GM23338 (cell line): Measurements from ENCODE around the gene ARMC5. TPM values are rescaled to one million over a fixed set of nuclear protein-coding genes. Genes with fewer than 3 reads are reported as not detected.

Experiments used
- ATAC-seq: fragments of 200-7000 bp; cut with Tn5 transposase; 3 replicates; pipeline ENCODE4 v1.9.1; 2020
- DNase-seq: peaks from one replicate; pipeline ENCODE4 v3.0.0-alpha.2; 2015; ENCODE audit warnings: low spot score
- H2AFZ ChIP-seq: fragments of 200-600 bp; sonication (generic); 2 replicates; pipeline ENCODE4 v1.8.0; 2016; ENCODE audit warnings: antibody characterized with exemption, mild to moderate bottlenecking, moderate library complexity
- H3F3A ChIP-seq: fragments of 200-600 bp; sonication (generic); replicated peaks from 2 replicates; pipeline ENCODE4 v1.8.0; 2017; ENCODE audit warnings: antibody characterized with exemption, mixed run types, low read depth
- H3K27ac ChIP-seq: fragments of 200-600 bp; sonication (generic); 2 replicates; pipeline ENCODE4 v1.6.1; 2016; ENCODE audit warnings: low read depth
- H3K27me3 ChIP-seq: fragments of 200-600 bp; sonication (generic); 2 replicates; pipeline ENCODE4 v1.8.0; 2016; ENCODE audit warnings: mild to moderate bottlenecking, mixed run types, moderate library complexity; ENCODE audit not compliant: insufficient read depth
- H3K36me3 ChIP-seq: fragments of 200-600 bp; sonication (generic); 2 replicates; pipeline ENCODE4 v1.8.0; 2016; ENCODE audit warnings: mild to moderate bottlenecking; ENCODE audit not compliant: insufficient read depth
- H3K4me1 ChIP-seq: fragments of 200-600 bp; sonication (generic); 2 replicates; pipeline ENCODE4 v1.8.0; 2016; ENCODE audit warnings: mild to moderate bottlenecking, moderate library complexity; ENCODE audit not compliant: insufficient read depth
- H3K4me2 ChIP-seq: fragments of 200-600 bp; sonication (generic); 2 replicates; pipeline ENCODE4 v1.7.1; 2017; ENCODE audit warnings: mixed run types
- H3K4me3 ChIP-seq: fragments of 200-600 bp; sonication (generic); 2 replicates; pipeline ENCODE4 v1.6.1; 2016; ENCODE audit warnings: mixed run types
- H3K79me2 ChIP-seq: fragments of 200-600 bp; sonication (generic); replicated peaks from 2 replicates; pipeline ENCODE4 v1.8.0; 2017; ENCODE audit warnings: mild to moderate bottlenecking; ENCODE audit not compliant: insufficient read depth
- H3K9me2 ChIP-seq: fragments of 200-600 bp; sonication (generic); 2 replicates; pipeline ENCODE4 v1.8.0; 2017; ENCODE audit not compliant: insufficient read depth
- H4K20me1 ChIP-seq: fragments of 200-600 bp; sonication (generic); replicated peaks from 2 replicates; pipeline ENCODE4 v1.8.0; 2017; ENCODE audit warnings: mild to moderate bottlenecking; ENCODE audit not compliant: insufficient read depth
- H3K27ac Mint-ChIP-seq: 2 replicates; pipeline ENCODE4 v1.8.0; 2020; ENCODE audit warnings: inconsistent platforms, mild to moderate bottlenecking, moderate library complexity, mixed read lengths
- H3K27me3 Mint-ChIP-seq: 3 replicates; pipeline ENCODE4 v1.8.0; 2022; ENCODE audit warnings: low read depth, mild to moderate bottlenecking, moderate library complexity, mixed read lengths, inconsistent platforms; ENCODE audit not compliant: insufficient read depth, poor library complexity
- H3K36me3 Mint-ChIP-seq: 3 replicates; pipeline ENCODE4 v1.8.0; 2021; ENCODE audit warnings: low read depth, mild to moderate bottlenecking, inconsistent platforms, moderate library complexity, mixed read lengths
- H3K4me1 Mint-ChIP-seq: 3 replicates; pipeline ENCODE4 v1.8.0; 2020; ENCODE audit warnings: mild to moderate bottlenecking, inconsistent platforms, mixed read lengths
- H3K4me3 Mint-ChIP-seq: 3 replicates; pipeline ENCODE4 v1.8.0; 2021; ENCODE audit warnings: moderate library complexity, mild to moderate bottlenecking, inconsistent platforms, mixed read lengths
- H3K9me3 Mint-ChIP-seq: 3 replicates; pipeline ENCODE4 v1.8.0; 2020; ENCODE audit warnings: moderate library complexity, mild to moderate bottlenecking, inconsistent platforms, mixed read lengths
- CREB1 ChIP-seq: fragments of 250-450 bp; sonication (Bioruptor Pico); IDR thresholded peaks from 2 replicates; pipeline ENCODE4 v1.5.0; 2020; ENCODE audit warnings: low read depth, mild to moderate bottlenecking, moderate library complexity
- EZH2 ChIP-seq: fragments of 200-600 bp; sonication (generic); IDR thresholded peaks from one replicate; pipeline ENCODE4 v1.8.0; 2017; ENCODE audit warnings: antibody characterized with exemption, mild to moderate bottlenecking, low read depth; ENCODE audit not compliant: unreplicated experiment
- EZH2phosphoT487 ChIP-seq: fragments of 200-600 bp; sonication (generic); IDR thresholded peaks from one replicate; pipeline ENCODE4 v1.8.1; 2018; ENCODE audit warnings: antibody characterized with exemption; ENCODE audit not compliant: unreplicated experiment
- JUNB ChIP-seq: IDR thresholded peaks from one replicate; pipeline ENCODE4 v1.6.1; 2016; ENCODE audit warnings: antibody characterized with exemption; ENCODE audit not compliant: unreplicated experiment
- NANOG ChIP-seq: IDR thresholded peaks from 2 replicates; pipeline ENCODE4 v1.6.1; 2016; ENCODE audit warnings: antibody characterized with exemption, borderline replicate concordance
- POLR2AphosphoS5 ChIP-seq: IDR thresholded peaks from 2 replicates; pipeline ENCODE4 v1.6.1; 2016; ENCODE audit warnings: antibody characterized with exemption, low read depth
- ZNF114 ChIP-seq: fragments of 250-450 bp; sonication (Bioruptor Pico); IDR thresholded peaks from 2 replicates; pipeline ENCODE4 v1.5.0; 2020; ENCODE audit warnings: mild to moderate bottlenecking, moderate library complexity
- ZNF331 ChIP-seq: fragments of 250-450 bp; sonication (Bioruptor Pico); IDR thresholded peaks from 2 replicates; pipeline ENCODE4 v1.5.0; 2020; ENCODE audit warnings: low read depth, mild to moderate bottlenecking, moderate library complexity
- polyA plus RNA-seq: library from polyadenylated mRNA; unstranded; fragments of >200 nt; fragmentation: Nextera tagmentation; extraction: Ambion mirVana; gene quantifications from 2 replicates; pipeline ENCODE4 v1.2.1, GENCODE V29; 2016
- total RNA-seq: library from RNA; depleted of rRNA; stranded (reverse); fragments of >200 nt; shearing (Covaris generic); gene quantifications from 2 replicates; pipeline ENCODE4 v1.2.3, GENCODE V29; 2014
- TF ChIP-seq, protein P1 (sequence below): IDR thresholded peaks from 2 replicates; pipeline ENCODE4 v1.6.1; 2016; ENCODE audit warnings: antibody characterized with exemption
- TF ChIP-seq, protein P2 (sequence below): IDR thresholded peaks from one replicate; pipeline ENCODE4 v1.6.1; 2018; ENCODE audit warnings: antibody characterized with exemption; ENCODE audit not compliant: unreplicated experiment
- TF ChIP-seq, protein P3 (sequence below), 2 experiments: fragments of 200-600 bp in 1 of 2; sonication (generic) in 1 of 2; conservative IDR thresholded peaks; 2 replicates each; pipeline versions ENCODE4 v1.5.1 to v1.6.1; 2016 to 2017; ENCODE audit warnings: antibody characterized with exemption in 2 of 2, low read depth in 2 of 2, mild to moderate bottlenecking in 2 of 2, moderate library complexity in 1 of 2

ARMC5 gene
- total and polyA plus RNA-seq, 2 experiments from 2014 or later = 5.9 to 11.3 TPM

DNA sequence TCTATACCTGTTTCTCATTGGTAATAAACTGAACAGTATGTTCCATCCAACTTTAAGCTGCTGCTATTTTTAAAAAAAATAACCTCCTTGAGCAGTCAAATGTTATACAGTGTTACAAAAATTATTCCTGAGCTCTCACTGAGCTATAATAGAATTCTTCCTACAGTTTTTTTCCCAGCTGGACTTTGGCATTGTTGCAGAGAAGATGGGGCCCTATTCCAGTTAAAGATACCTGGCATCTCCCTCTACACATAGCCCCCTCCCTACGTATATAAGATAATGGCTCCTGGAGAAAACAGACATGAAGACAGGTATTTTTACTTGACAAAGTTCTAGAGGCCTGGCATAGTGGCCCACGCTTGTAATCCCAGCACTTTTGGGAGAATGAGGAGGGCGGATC lies 29.5 kb upstream of the ARMC5 start:
- no peak overlapping the region for H2AFZ ChIP-seq
- peaks cover 4% of the 10 kb centered on the region; the same call in 1 of the 3 replicates for H3K36me3 Mint-ChIP-seq
- H3K4me2 ChIP-seq = no peak overlapping the region
- H3K4me3 ChIP-seq = no peak overlapping the region
- H3K36me3 ChIP-seq = no peaks in the 10 kb centered on the region
- peaks cover 4% of the 10 kb centered on the region; the same call in 2 of the 3 replicates for H3K4me1 Mint-ChIP-seq
- peaks cover 46% of the 10 kb centered on the region for H3K27me3 ChIP-seq
- no peaks in the 10 kb centered on the region for H3K79me2 ChIP-seq
- DNase-seq (no peak), ATAC-seq (no peak)
- H3K27me3 Mint-ChIP-seq = peaks cover 20% of the 10 kb centered on the region
- no peak overlapping the region for H3K4me3 Mint-ChIP-seq
- no peaks in the 10 kb centered on the region for H3K4me1 ChIP-seq
- peaks cover 13% of the 10 kb centered on the region; the same call in 2 of the 3 replicates for H3K9me3 Mint-ChIP-seq
- H3K27ac ChIP-seq = no peak overlapping the region
- 0 out of 2 replicates have a peak, but pooled peaks cover 2% of the 10 kb centered on the region for H4K20me1 ChIP-seq
- H3K9me2 ChIP-seq = no peaks in the 10 kb centered on the region
- TF ChIP-seq, protein P1, sequence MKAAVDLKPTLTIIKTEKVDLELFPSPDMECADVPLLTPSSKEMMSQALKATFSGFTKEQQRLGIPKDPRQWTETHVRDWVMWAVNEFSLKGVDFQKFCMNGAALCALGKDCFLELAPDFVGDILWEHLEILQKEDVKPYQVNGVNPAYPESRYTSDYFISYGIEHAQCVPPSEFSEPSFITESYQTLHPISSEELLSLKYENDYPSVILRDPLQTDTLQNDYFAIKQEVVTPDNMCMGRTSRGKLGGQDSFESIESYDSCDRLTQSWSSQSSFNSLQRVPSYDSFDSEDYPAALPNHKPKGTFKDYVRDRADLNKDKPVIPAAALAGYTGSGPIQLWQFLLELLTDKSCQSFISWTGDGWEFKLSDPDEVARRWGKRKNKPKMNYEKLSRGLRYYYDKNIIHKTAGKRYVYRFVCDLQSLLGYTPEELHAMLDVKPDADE = no peak
- TF ChIP-seq CREB1 (CRISPR knock-in tag) (no peak), NANOG (no peak), ZNF114 (CRISPR knock-in tag) (no peak)
- TF ChIP-seq, protein P2, sequence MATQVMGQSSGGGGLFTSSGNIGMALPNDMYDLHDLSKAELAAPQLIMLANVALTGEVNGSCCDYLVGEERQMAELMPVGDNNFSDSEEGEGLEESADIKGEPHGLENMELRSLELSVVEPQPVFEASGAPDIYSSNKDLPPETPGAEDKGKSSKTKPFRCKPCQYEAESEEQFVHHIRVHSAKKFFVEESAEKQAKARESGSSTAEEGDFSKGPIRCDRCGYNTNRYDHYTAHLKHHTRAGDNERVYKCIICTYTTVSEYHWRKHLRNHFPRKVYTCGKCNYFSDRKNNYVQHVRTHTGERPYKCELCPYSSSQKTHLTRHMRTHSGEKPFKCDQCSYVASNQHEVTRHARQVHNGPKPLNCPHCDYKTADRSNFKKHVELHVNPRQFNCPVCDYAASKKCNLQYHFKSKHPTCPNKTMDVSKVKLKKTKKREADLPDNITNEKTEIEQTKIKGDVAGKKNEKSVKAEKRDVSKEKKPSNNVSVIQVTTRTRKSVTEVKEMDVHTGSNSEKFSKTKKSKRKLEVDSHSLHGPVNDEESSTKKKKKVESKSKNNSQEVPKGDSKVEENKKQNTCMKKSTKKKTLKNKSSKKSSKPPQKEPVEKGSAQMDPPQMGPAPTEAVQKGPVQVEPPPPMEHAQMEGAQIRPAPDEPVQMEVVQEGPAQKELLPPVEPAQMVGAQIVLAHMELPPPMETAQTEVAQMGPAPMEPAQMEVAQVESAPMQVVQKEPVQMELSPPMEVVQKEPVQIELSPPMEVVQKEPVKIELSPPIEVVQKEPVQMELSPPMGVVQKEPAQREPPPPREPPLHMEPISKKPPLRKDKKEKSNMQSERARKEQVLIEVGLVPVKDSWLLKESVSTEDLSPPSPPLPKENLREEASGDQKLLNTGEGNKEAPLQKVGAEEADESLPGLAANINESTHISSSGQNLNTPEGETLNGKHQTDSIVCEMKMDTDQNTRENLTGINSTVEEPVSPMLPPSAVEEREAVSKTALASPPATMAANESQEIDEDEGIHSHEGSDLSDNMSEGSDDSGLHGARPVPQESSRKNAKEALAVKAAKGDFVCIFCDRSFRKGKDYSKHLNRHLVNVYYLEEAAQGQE = no peak
- TF ChIP-seq, protein P3, sequence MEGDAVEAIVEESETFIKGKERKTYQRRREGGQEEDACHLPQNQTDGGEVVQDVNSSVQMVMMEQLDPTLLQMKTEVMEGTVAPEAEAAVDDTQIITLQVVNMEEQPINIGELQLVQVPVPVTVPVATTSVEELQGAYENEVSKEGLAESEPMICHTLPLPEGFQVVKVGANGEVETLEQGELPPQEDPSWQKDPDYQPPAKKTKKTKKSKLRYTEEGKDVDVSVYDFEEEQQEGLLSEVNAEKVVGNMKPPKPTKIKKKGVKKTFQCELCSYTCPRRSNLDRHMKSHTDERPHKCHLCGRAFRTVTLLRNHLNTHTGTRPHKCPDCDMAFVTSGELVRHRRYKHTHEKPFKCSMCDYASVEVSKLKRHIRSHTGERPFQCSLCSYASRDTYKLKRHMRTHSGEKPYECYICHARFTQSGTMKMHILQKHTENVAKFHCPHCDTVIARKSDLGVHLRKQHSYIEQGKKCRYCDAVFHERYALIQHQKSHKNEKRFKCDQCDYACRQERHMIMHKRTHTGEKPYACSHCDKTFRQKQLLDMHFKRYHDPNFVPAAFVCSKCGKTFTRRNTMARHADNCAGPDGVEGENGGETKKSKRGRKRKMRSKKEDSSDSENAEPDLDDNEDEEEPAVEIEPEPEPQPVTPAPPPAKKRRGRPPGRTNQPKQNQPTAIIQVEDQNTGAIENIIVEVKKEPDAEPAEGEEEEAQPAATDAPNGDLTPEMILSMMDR (conservative IDR thresholded peaks at IDR 0.05; ENCODE audit: low read depth in 2 of 2) = no peak
- no peaks in the 10 kb centered on the region for H3F3A ChIP-seq
- no peak overlapping the region for H3K27ac Mint-ChIP-seq

DNA sequence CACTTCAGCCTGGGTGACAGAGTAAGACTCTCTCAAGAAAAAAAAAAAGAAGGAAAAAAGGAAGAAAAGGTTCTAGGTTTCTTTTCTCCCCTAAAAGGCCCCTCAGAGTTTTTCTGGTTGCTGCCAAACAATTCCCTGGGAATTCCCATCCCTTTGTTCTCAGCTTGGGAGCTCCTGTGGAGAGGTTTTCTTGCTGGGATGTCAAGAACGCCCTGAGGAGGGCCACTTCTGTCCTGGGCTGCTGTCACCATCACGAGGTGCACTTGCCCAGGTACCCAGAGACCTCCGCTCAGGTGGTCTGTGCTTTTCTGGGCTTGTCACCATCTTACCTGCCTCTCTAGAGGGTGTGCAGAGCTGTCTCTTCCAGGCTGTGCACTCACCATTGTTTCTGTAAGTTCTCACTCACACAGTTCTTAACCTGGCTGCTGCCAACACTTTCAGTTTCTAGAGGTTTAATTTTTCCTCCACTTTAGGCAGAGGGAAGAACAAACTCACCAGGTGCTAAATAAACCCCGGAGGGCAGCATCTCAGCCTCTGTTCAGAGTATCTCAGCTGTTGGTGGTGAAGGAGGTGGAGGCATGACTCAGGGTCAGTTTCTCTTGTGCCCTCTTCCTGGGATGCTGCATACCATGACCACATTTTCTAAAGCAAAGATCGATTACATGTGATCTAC lies 28.8 kb upstream of the ARMC5 start:
- no peaks in the 10 kb centered on the region for H3K36me3 ChIP-seq
- H3K4me3 ChIP-seq = no peak overlapping the region
- H3K9me2 ChIP-seq = no peaks in the 10 kb centered on the region
- peak; percentile 28 for DNase-seq
- H3K4me2 ChIP-seq = no peak overlapping the region
- Mint-ChIP-seq H3K27me3 (peaks cover 18% of the 10 kb centered on the region), H3K9me3 (peaks cover 9% of the 10 kb centered on the region; the same call in 2 of the 3 replicates), H3K36me3 (peaks cover 4% of the 10 kb centered on the region; the same call in 1 of the 3 replicates), H3K4me1 (peaks cover 4% of the 10 kb centered on the region; the same call in 2 of the 3 replicates), H3K27ac (no peak overlapping the region), H3K4me3 (no peak overlapping the region)
- peak; percentile 58 for ATAC-seq
- no peaks in the 10 kb centered on the region for H3K4me1 ChIP-seq
- 0 out of 2 replicates have a peak, but pooled peaks cover 2% of the 10 kb centered on the region for H4K20me1 ChIP-seq
- H3F3A ChIP-seq = no peaks in the 10 kb centered on the region
- H3K27me3 ChIP-seq = peaks cover 43% of the 10 kb centered on the region
- H2AFZ ChIP-seq = 0 out of 2 replicates have a peak overlapping the region, but pooled peaks have one; percentile 10
- H3K27ac ChIP-seq = no peak overlapping the region
- no peaks in the 10 kb centered on the region for H3K79me2 ChIP-seq
- no peak for TF ChIP-seq EZH2phosphoT487
- TF ChIP-seq POLR2AphosphoS5 = no peak
- TF ChIP-seq, protein P3 (conservative IDR thresholded peaks at IDR 0.05; ENCODE audit: low read depth in 2 of 2) = no peak
- no peak for TF ChIP-seq ZNF114 (CRISPR knock-in tag)
- no peak for TF ChIP-seq CREB1 (CRISPR knock-in tag)
- no peak for TF ChIP-seq EZH2
- TF ChIP-seq NANOG = no peak
- no peak for TF ChIP-seq JUNB
- TF ChIP-seq ZNF331 (CRISPR knock-in tag) = no peak
